ENCODE data around the gene WDR73. TPM values are rescaled to one million over a fixed set of nuclear protein-coding genes. Genes with fewer than 3 reads are reported as not detected.
A peak's percentile ranks its signal among the peaks of the same experiment; 100 is the strongest.

Gene WDR73
- total RNA-seq, 1 experiment from 2014 or later: 16.2 TPM

GRCh38 chr15:84600331-84600686 is 53.8 kb downstream of the WDR73 start:
- H3K27ac ChIP-seq: no peak overlapping the region
- H3K36me3 ChIP-seq: peaks cover 17% of the 10 kb centered on the region
- no peaks in the 10 kb centered on the region for H3K9me3 ChIP-seq (replicated peaks)
- H3K27me3 ChIP-seq (replicated peaks): 0 out of 2 replicates have a peak, but pooled peaks cover 4% of the 10 kb centered on the region
- 0 out of 2 replicates have a peak, but pooled peaks cover 3% of the 10 kb centered on the region for H3K4me1 ChIP-seq (replicated peaks)
- H3K4me3 ChIP-seq: peak overlapping the region; percentile 90
- DNase-seq (ENCODE audit: low read depth in 1 of 2, low spot score in 2 of 2): peak; percentile 89 to 90

- Histone ChIP-seq H3K4me3 (no peak overlapping the region; the same call in 1 of the 2 replicates), H3K36me3 (peaks cover 13% of the 10 kb centered on the region)
These were observed 54.2 kb downstream of the WDR73 start for GRCh38 chr15:84599906-84600305.

DNA sequence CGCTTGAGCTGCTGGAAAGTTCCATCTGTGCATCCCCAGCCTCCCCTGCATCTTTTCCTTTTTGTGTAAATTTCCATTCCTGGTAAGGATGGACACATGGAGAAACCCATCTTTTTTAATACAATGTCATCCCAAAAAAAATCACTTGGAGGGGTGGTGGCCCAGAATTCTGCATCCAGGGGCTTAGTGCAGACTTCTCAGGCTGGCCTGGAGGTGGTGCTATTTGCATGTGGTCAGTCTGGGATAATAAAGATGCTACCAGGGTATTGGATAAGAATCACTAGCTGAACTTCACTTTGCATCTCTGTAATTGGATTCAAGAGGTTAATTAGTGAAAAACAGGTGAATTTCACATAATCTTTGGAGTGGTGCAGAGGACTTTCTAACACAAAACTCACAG is 55.1 kb downstream of the WDR73 start:
- Histone ChIP-seq H3K27ac (no peak overlapping the region), H3K36me3 (peaks cover 8% of the 10 kb centered on the region), H3K9me3 (replicated peaks) (no peaks in the 10 kb centered on the region), H3K27me3 (replicated peaks) (0 out of 2 replicates have a peak, but pooled peaks cover 4% of the 10 kb centered on the region), H3K4me1 (replicated peaks) (0 out of 2 replicates have a peak, but pooled peaks cover 3% of the 10 kb centered on the region), H3K4me3 (no peak overlapping the region)
- DNase-seq (ENCODE audit: low read depth in 1 of 2, low spot score in 2 of 2): peak in 1 of 2 experiments; percentile 22

More at GRCh38 chr15:84599906-84600305, 54.2 kb downstream of the WDR73 start:
- no peak for DNase-seq (ENCODE audit: low read depth in 1 of 2, low spot score in 2 of 2)
- H3K27ac ChIP-seq: no peak overlapping the region
- H3K9me3 ChIP-seq (replicated peaks): no peaks in the 10 kb centered on the region
- H3K4me1 ChIP-seq (replicated peaks): 0 out of 2 replicates have a peak, but pooled peaks cover 3% of the 10 kb centered on the region
- H3K27me3 ChIP-seq (replicated peaks): 0 out of 2 replicates have a peak, but pooled peaks cover 4% of the 10 kb centered on the region

- no peak overlapping the region for H3K27ac ChIP-seq
- H3K4me3 ChIP-seq: no peak overlapping the region
- no peaks in the 10 kb centered on the region for H3K9me3 ChIP-seq (replicated peaks)
- 0 out of 2 replicates have a peak, but pooled peaks cover 3% of the 10 kb centered on the region for H3K4me1 ChIP-seq (replicated peaks)
- DNase-seq (ENCODE audit: low read depth in 1 of 2, low spot score in 2 of 2): no peak
- 0 out of 2 replicates have a peak, but pooled peaks cover 4% of the 10 kb centered on the region for H3K27me3 ChIP-seq (replicated peaks)
- peaks cover 4% of the 10 kb centered on the region for H3K36me3 ChIP-seq
These were observed 55.8 kb downstream of the WDR73 start for GRCh38 chr15:84598250-84598649.

DNA sequence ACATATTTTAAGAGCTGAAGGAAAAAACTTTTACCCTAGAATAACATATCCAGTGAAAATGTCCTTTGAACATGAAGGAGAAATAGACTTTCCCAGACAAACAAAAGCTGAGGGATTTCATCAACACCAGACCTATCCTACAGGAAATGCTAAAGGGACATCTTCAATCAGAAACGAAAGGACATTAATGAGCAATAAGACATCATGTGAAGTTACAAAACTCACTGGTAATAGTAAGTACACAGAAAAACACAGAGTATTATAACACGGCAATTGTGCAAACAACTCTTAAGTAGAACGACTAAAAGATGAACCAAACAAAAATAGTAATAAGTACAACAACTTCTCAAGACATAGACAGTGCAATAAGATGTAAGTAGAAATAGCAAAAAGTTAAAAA is 56.8 kb downstream of the WDR73 start:
- H3K27ac ChIP-seq: no peak overlapping the region

GRCh38 chr15:84595660-84596059 is 58.4 kb downstream of the WDR73 start:
- no peaks in the 10 kb centered on the region for H3K4me1 ChIP-seq (replicated peaks)
- H3K36me3 ChIP-seq: no peaks in the 10 kb centered on the region
- peaks cover 11% of the 10 kb centered on the region for H3K27me3 ChIP-seq (replicated peaks)
- no peaks in the 10 kb centered on the region for H3K9me3 ChIP-seq (replicated peaks)
- DNase-seq (ENCODE audit: low read depth in 1 of 2, low spot score in 2 of 2): no peak
- H3K27ac ChIP-seq: no peak overlapping the region
- H3K4me3 ChIP-seq: no peak overlapping the region

More for the DNA sequence above, 56.8 kb downstream of the WDR73 start:
- Histone ChIP-seq H3K4me3 (no peak overlapping the region), H3K36me3 (peaks cover 4% of the 10 kb centered on the region), H3K4me1 (replicated peaks) (0 out of 2 replicates have a peak, but pooled peaks cover 3% of the 10 kb centered on the region), H3K27me3 (replicated peaks) (peaks cover 11% of the 10 kb centered on the region), H3K9me3 (replicated peaks) (no peaks in the 10 kb centered on the region)
- no peak for DNase-seq (ENCODE audit: low read depth in 1 of 2, low spot score in 2 of 2)

- H3K4me1 ChIP-seq (replicated peaks): no peaks in the 10 kb centered on the region
These were observed 59.3 kb downstream of the WDR73 start for GRCh38 chr15:84594617-84595290.

GRCh38 chr15:84591815-84592214 is 62.3 kb downstream of the WDR73 start:
- no peak overlapping the region for H3K27ac ChIP-seq
- DNase-seq (ENCODE audit: low read depth in 1 of 2, low spot score in 2 of 2): no peak
- no peak overlapping the region for H3K4me3 ChIP-seq
- no peaks in the 10 kb centered on the region for H3K4me1 ChIP-seq (replicated peaks)
- H3K27me3 ChIP-seq (replicated peaks): peaks cover 11% of the 10 kb centered on the region
- H3K36me3 ChIP-seq: no peaks in the 10 kb centered on the region
- H3K9me3 ChIP-seq (replicated peaks): no peaks in the 10 kb centered on the region

More at GRCh38 chr15:84594617-84595290, 59.3 kb downstream of the WDR73 start:
- no peak for DNase-seq (ENCODE audit: low read depth in 1 of 2, low spot score in 2 of 2)
- Histone ChIP-seq H3K9me3 (replicated peaks) (no peaks in the 10 kb centered on the region), H3K27me3 (replicated peaks) (peaks cover 11% of the 10 kb centered on the region), H3K4me3 (no peak overlapping the region), H3K27ac (no peak overlapping the region), H3K36me3 (no peaks in the 10 kb centered on the region)

DNA sequence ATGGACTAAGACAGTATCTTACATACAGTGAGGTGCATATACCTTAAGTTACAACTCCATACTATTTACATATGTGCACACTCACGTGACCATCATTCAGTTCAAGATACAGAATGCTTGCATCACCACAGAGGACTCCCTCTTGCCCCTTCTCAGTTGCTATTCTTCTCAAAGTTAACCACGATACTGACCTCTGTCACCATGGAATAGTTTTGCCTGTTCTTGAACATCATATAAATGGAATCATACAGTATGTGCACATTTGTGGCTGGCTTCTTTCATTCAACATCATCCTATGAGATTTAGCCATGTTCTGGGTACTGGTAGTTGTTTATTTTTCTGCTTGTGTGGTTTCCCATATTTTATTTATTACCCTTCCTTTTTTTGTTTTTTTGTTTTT is 63.7 kb downstream of the WDR73 start:
- DNase-seq (ENCODE audit: low read depth in 1 of 2, low spot score in 2 of 2): no peak

More for the DNA sequence above, 63.7 kb downstream of the WDR73 start:
- H3K27ac ChIP-seq: no peak overlapping the region
- H3K27me3 ChIP-seq (replicated peaks): peaks cover 7% of the 10 kb centered on the region
- H3K9me3 ChIP-seq (replicated peaks): no peaks in the 10 kb centered on the region
- H3K36me3 ChIP-seq: no peaks in the 10 kb centered on the region
- H3K4me3 ChIP-seq: no peak overlapping the region
- no peaks in the 10 kb centered on the region for H3K4me1 ChIP-seq (replicated peaks)

Other genes with a start within 250 kb of the WDR73 start
- 8.1 and 10.1 TPM in 2 replicates for gene ZSCAN2, start 53.3 kb downstream of the WDR73 start, total RNA-seq (2014; rRNA removed; shearing (Covaris generic))
- gene NMB, start 3.9 kb upstream of the WDR73 start, total RNA-seq (2014; rRNA removed; shearing (Covaris generic)): 1.7 TPM in 1 of 2 replicates, not detected in the other
- 265 and 320 TPM in 2 replicates for gene SEC11A, start 61.9 kb upstream of the WDR73 start, total RNA-seq (2014; rRNA removed; shearing (Covaris generic))
- gene ZNF592, start 94.3 kb upstream of the WDR73 start, total RNA-seq (2014; rRNA removed; shearing (Covaris generic)): 7.9 and 10.4 TPM in 2 replicates
- gene ALPK3, start 163.1 kb upstream of the WDR73 start, total RNA-seq (2014; rRNA removed; shearing (Covaris generic)): 0.03 TPM in 1 of 2 replicates, not detected in the other
- not detected in 2 replicates for gene SLC28A1, start 230.4 kb upstream of the WDR73 start, total RNA-seq (2014; rRNA removed; shearing (Covaris generic))